ENCODE results near the gene TTLL8. TPM values are rescaled to one million over a fixed set of nuclear protein-coding genes. Genes with fewer than 3 reads are reported as not detected.

TTLL8 gene
- total RNA-seq, 4 donors from 2014 or later, result not detected

- ATAC-seq (ENCODE audit: low FRiP score) (no peak), DNase-seq (ENCODE audit: low spot score) (no peak)
- TF ChIP-seq CTCF (IDR thresholded peaks at IDR 0.05), result no peak
Measured at GRCh38 chr22:50016308-50016987, 41.6 kb downstream of the TTLL8 start.

- TF ChIP-seq CTCF (IDR thresholded peaks at IDR 0.05), result no peak
- ATAC-seq (ENCODE audit: low FRiP score) (no peak), DNase-seq (ENCODE audit: low spot score) (no peak)
Measured at GRCh38 chr22:50015451-50016307, 42.4 kb downstream of the TTLL8 start.

- no peak for DNase-seq (ENCODE audit: low spot score)
- no peak for TF ChIP-seq CTCF (IDR thresholded peaks at IDR 0.05)
Measured at GRCh38 chr22:50014655-50015401, 43.3 kb downstream of the TTLL8 start.

GRCh38 chr22:50014053-50014501 lies 44.0 kb downstream of the TTLL8 start:
- TF ChIP-seq CTCF (IDR thresholded peaks at IDR 0.05), result no peak
- DNase-seq (ENCODE audit: low spot score), result no peak

More at GRCh38 chr22:50014655-50015401, 43.3 kb downstream of the TTLL8 start:
- ATAC-seq (ENCODE audit: low FRiP score), result no peak

GRCh38 chr22:50012211-50013181 lies 45.6 kb downstream of the TTLL8 start, which contains the start of gene IL17REL:
Gene IL17REL (minus strand): TSS chr22:50012765. CDS start chr22:50012646, 119 bp downstream.
- no peak for TF ChIP-seq CTCF (IDR thresholded peaks at IDR 0.05)

More at GRCh38 chr22:50014053-50014501, 44.0 kb downstream of the TTLL8 start:
- no peak for ATAC-seq (ENCODE audit: low FRiP score)

More at GRCh38 chr22:50012211-50013181, 45.6 kb downstream of the TTLL8 start, which contains the start of gene IL17REL:
- ATAC-seq (ENCODE audit: low FRiP score) (peak; percentile 16), DNase-seq (ENCODE audit: low spot score) (no peak)
